ENCODE results near the gene PBX3. TPM values are rescaled to one million over a fixed set of nuclear protein-coding genes. Genes with fewer than 3 reads are reported as not detected.

PBX3 gene
- total RNA-seq, 1 donor from 2014 or later, result 74.2 TPM

DNA sequence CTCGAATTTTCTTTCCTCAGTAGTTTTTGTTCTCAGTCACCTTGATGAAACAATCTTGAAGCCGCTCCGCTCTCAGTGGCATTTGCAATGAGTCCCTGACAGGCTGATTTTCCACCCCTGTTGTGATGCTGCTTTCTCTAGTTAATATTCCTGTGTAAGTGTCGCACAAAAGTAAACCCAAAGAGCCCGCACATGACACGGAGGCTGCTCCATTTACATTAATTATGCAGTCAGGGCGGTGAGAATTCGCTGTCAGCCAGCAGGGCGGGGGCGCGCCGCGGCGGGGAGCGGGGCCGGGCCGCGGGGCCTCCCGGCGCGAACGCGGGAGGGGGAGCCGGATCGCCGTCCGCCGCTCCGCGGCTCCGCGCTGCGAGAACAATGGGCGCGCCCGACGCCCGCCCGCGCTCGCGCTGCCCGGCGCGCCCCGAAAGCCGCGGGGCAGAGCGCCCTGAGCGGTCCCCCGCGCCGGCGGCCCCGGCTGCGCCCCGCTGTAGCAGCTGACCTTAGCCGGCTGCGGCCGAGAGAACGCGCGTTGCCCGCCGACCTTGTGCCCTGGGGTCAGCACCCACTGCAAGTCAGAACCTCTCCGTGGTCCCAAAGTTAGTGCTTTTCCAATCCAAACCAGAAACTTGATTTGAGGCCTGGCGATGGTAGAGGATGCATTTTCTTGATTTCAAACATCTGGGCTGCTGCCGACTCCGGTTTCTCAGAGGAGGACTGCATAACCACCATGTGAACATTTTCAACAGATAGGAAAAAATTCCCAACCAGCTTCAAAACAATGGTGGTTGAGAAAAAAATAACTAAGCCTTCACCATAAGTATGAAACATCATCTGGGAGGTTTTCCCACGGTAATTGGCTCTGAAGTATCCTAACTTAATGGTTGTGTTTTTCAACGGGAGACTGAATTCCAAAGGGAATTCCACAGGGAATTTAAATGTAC is 142.6 kb downstream of the PBX3 start:
- Mint-ChIP-seq H3K4me3 (peak overlapping the region; percentile 85), H3K36me3 (no peaks in the 10 kb centered on the region), H3K27me3 (ENCODE audit: low read depth) (no peaks in the 10 kb centered on the region), H3K4me1 (peaks cover 50% of the 10 kb centered on the region), H3K27ac (peak overlapping the region; percentile 94), H3K9me3 (no peaks in the 10 kb centered on the region)
- peak; percentile 21 to 50 for DNase-seq (ENCODE audit: low spot score in 2 of 2, unreplicated experiment in 2 of 2)
- TF ChIP-seq, protein P1, sequence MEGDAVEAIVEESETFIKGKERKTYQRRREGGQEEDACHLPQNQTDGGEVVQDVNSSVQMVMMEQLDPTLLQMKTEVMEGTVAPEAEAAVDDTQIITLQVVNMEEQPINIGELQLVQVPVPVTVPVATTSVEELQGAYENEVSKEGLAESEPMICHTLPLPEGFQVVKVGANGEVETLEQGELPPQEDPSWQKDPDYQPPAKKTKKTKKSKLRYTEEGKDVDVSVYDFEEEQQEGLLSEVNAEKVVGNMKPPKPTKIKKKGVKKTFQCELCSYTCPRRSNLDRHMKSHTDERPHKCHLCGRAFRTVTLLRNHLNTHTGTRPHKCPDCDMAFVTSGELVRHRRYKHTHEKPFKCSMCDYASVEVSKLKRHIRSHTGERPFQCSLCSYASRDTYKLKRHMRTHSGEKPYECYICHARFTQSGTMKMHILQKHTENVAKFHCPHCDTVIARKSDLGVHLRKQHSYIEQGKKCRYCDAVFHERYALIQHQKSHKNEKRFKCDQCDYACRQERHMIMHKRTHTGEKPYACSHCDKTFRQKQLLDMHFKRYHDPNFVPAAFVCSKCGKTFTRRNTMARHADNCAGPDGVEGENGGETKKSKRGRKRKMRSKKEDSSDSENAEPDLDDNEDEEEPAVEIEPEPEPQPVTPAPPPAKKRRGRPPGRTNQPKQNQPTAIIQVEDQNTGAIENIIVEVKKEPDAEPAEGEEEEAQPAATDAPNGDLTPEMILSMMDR (IDR thresholded peaks at IDR 0.05; ENCODE audit: unreplicated experiment), result no peak

GRCh38 chr9:125890826-125891225 is 143.7 kb downstream of the PBX3 start:
- TF ChIP-seq, protein P1 (IDR thresholded peaks at IDR 0.05; ENCODE audit: unreplicated experiment), result no peak
- Mint-ChIP-seq H3K4me1 (peaks cover 46% of the 10 kb centered on the region), H3K4me3 (peak overlapping the region; percentile 85), H3K27me3 (ENCODE audit: low read depth) (no peaks in the 10 kb centered on the region), H3K27ac (no peak overlapping the region), H3K9me3 (no peaks in the 10 kb centered on the region), H3K36me3 (no peaks in the 10 kb centered on the region)
- DNase-seq (ENCODE audit: low spot score in 2 of 2, unreplicated experiment in 2 of 2), result no peak

GRCh38 chr9:125893277-125893676 is 146.1 kb downstream of the PBX3 start:
- H3K36me3 Mint-ChIP-seq, result no peaks in the 10 kb centered on the region
- H3K4me1 Mint-ChIP-seq, result peaks cover 24% of the 10 kb centered on the region
- no peak overlapping the region for H3K27ac Mint-ChIP-seq
- no peaks in the 10 kb centered on the region for H3K27me3 Mint-ChIP-seq (ENCODE audit: low read depth)
- TF ChIP-seq, protein P1 (IDR thresholded peaks at IDR 0.05; ENCODE audit: unreplicated experiment), result no peak
- H3K4me3 Mint-ChIP-seq, result no peak overlapping the region
- no peaks in the 10 kb centered on the region for H3K9me3 Mint-ChIP-seq
- no peak for DNase-seq (ENCODE audit: low spot score in 2 of 2, unreplicated experiment in 2 of 2)

GRCh38 chr9:125894566-125894965 is 147.4 kb downstream of the PBX3 start:
- H3K27ac Mint-ChIP-seq, result no peak overlapping the region
- H3K36me3 Mint-ChIP-seq, result no peaks in the 10 kb centered on the region
- no peaks in the 10 kb centered on the region for H3K27me3 Mint-ChIP-seq (ENCODE audit: low read depth)
- TF ChIP-seq, protein P1 (IDR thresholded peaks at IDR 0.05; ENCODE audit: unreplicated experiment), result no peak
- no peak for DNase-seq (ENCODE audit: low spot score in 2 of 2, unreplicated experiment in 2 of 2)
- no peaks in the 10 kb centered on the region for H3K9me3 Mint-ChIP-seq
- peaks cover 13% of the 10 kb centered on the region for H3K4me1 Mint-ChIP-seq
- no peak overlapping the region for H3K4me3 Mint-ChIP-seq

GRCh38 chr9:125896404-125896803 is 149.2 kb downstream of the PBX3 start:
- peaks cover 7% of the 10 kb centered on the region for H3K4me1 Mint-ChIP-seq
- no peaks in the 10 kb centered on the region for H3K9me3 Mint-ChIP-seq
- DNase-seq (ENCODE audit: low spot score in 2 of 2, unreplicated experiment in 2 of 2), result no peak
- no peak overlapping the region for H3K4me3 Mint-ChIP-seq
- no peaks in the 10 kb centered on the region for H3K36me3 Mint-ChIP-seq
- H3K27me3 Mint-ChIP-seq (ENCODE audit: low read depth), result no peaks in the 10 kb centered on the region
- H3K27ac Mint-ChIP-seq, result no peak overlapping the region
- TF ChIP-seq, protein P1 (IDR thresholded peaks at IDR 0.05; ENCODE audit: unreplicated experiment), result no peak

Data from mesothelial cell of epicardium (in vitro differentiated cells).